ENCODE data around the gene TRAK1.
A peak's percentile ranks its signal among the peaks of the same experiment; 100 is the strongest.

The TRAK1 gene

GRCh38 chr3:42216302-42216701 lies 125.1 kb downstream of the TRAK1 start:
- no peak for DNase-seq

- peak; percentile 25 for DNase-seq
These were observed 125.8 kb downstream of the TRAK1 start for GRCh38 chr3:42216931-42217333.

- DNase-seq = no peak
These were observed 129.4 kb downstream of the TRAK1 start for GRCh38 chr3:42220436-42221121.

GRCh38 chr3:42222942-42223693 lies 132.0 kb downstream of the TRAK1 start:
- no peak for DNase-seq

- DNase-seq = no peak
These were observed 133.0 kb downstream of the TRAK1 start for GRCh38 chr3:42224178-42224577.

- no peak for DNase-seq
These were observed 133.7 kb downstream of the TRAK1 start for GRCh38 chr3:42224658-42225421.

GRCh38 chr3:42225486-42226363 lies 134.6 kb downstream of the TRAK1 start:
- no peak for DNase-seq

GRCh38 chr3:42226470-42227425 lies 135.6 kb downstream of the TRAK1 start:
- no peak for DNase-seq

- no peak for DNase-seq
These were observed 137.6 kb downstream of the TRAK1 start for GRCh38 chr3:42228796-42229195.

- DNase-seq = no peak
These were observed 138.2 kb downstream of the TRAK1 start for GRCh38 chr3:42229266-42229941.

- no peak for DNase-seq
These were observed 139.0 kb downstream of the TRAK1 start for GRCh38 chr3:42229942-42230688.

- DNase-seq = no peak
These were observed 139.7 kb downstream of the TRAK1 start for GRCh38 chr3:42230860-42231259.

GRCh38 chr3:42235532-42235931 lies 144.4 kb downstream of the TRAK1 start:
- DNase-seq = no peak

GRCh38 chr3:42236611-42237010 lies 145.5 kb downstream of the TRAK1 start:
- DNase-seq = no peak

GRCh38 chr3:42246091-42246490 lies 154.9 kb downstream of the TRAK1 start:
- DNase-seq = no peak

- DNase-seq = peak; percentile 56
These were observed 156.4 kb downstream of the TRAK1 start for GRCh38 chr3:42247576-42248027.

GRCh38 chr3:42250761-42251160 lies 159.6 kb downstream of the TRAK1 start:
- no peak for DNase-seq

- DNase-seq = no peak
These were observed 163.4 kb downstream of the TRAK1 start for GRCh38 chr3:42254566-42254965.

- no peak for DNase-seq
These were observed 165.1 kb downstream of the TRAK1 start for GRCh38 chr3:42256135-42256819.

Measured in CD4-positive, alpha-beta T cell treated with Interleukin-4 for 4 hours (primary cell).